HEK293T (cell line): Measurements from ENCODE around the gene TDRD9.

ENCODE experiments used
- ARNT ChIP-seq: fragments of 450-650 bp; IDR thresholded peaks from 2 replicates; pipeline ENCODE4 v1.6.1; 2017; ENCODE audit warnings: mild to moderate bottlenecking
- SP1 ChIP-seq: fragments of 450-650 bp; IDR thresholded peaks from 2 replicates; pipeline ENCODE4 v1.6.1; 2017
- SUZ12 ChIP-seq: fragments of 450-650 bp; IDR thresholded peaks from 2 replicates; pipeline ENCODE4 v1.6.1; 2016; ENCODE audit warnings: mild to moderate bottlenecking
- ZNF384 ChIP-seq: fragments of 450-650 bp; IDR thresholded peaks from 2 replicates; pipeline ENCODE4 v1.6.1; 2016

DNA sequence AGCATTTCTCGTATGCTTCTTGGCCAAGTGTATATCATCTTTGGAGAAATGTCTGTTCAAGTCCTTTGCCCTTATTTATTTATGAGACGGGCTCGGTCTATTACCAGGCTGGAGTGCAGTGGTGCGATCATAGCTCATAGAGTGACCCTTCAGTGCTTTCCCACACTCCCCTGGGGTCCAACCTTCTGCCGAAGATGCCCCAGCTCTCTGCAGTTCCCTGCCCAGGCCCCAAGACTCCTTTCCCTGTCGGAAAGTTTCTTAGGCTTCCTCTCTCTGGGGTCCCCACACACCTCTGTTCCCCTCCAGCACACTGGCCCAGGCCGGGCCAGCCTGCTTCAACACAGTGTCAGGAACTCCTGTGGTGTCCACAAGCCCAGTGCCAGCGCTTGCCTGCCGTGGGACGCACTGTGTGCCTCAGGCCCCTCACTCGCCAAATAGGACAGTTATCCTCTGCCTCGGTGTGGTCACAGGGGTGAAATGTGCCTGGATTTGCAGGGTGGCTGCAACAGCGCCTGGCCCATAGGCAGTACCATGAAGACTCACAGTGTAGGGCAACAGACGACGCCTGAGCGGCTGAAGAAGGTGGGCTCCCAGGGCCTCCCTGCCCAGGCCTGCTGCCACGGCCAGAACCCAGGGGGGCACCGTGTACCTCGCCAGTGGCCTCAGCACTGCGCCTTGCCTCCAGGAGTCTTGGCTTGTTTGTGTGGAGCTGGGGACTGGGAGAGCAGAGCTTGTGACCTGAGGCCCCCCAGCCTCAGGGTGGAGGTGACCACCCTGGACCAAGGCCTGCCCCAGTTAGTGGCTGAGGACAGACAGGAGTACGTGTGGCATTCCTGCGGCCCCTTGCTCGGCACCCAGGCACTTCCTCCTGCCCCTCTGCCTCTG is 152.4 kb downstream of the TDRD9 start:
- TF ChIP-seq ARNT, result no peak
- no peak for TF ChIP-seq SP1
- no peak for TF ChIP-seq ZNF384
- no peak for TF ChIP-seq SUZ12
